ENCODE results near the gene TIGD4.
A peak's percentile ranks its signal among the peaks of the same experiment; 100 is the strongest.
"Not testable (repeated sequence)": the region's sequence is repeated elsewhere in the genome, so short reads cannot be mapped to it uniquely, and the experiment has no call there.

The TIGD4 gene

GRCh38 chr4:152780267-152780778, 793 bp upstream of the TIGD4 start:
- peak; percentile 72 for DNase-seq

GRCh38 chr4:152778656-152779512, 646 bp downstream of the TIGD4 start:
- DNase-seq, result peak; percentile 55

GRCh38 chr4:152777488-152777887, 2.0 kb downstream of the TIGD4 start:
- DNase-seq, result no peak

GRCh38 chr4:152776352-152776751, 3.2 kb downstream of the TIGD4 start:
- no peak for DNase-seq

GRCh38 chr4:152773953-152774352, 5.6 kb downstream of the TIGD4 start:
- DNase-seq, result no peak

- DNase-seq, result no peak
Measured at GRCh38 chr4:152773339-152773738, 6.2 kb downstream of the TIGD4 start.

GRCh38 chr4:152771741-152772533, 7.6 kb downstream of the TIGD4 start:
- no peak for DNase-seq

- not testable (repeated sequence) for DNase-seq
Measured at GRCh38 chr4:152765069-152765737, 14.3 kb downstream of the TIGD4 start.

GRCh38 chr4:152763796-152764195, 15.7 kb downstream of the TIGD4 start:
- DNase-seq, result no peak

GRCh38 chr4:152748619-152749018, 30.9 kb downstream of the TIGD4 start:
- DNase-seq, result no peak

- no peak for DNase-seq
Measured at GRCh38 chr4:152747444-152747843, 32.1 kb downstream of the TIGD4 start.

- no peak for DNase-seq
Measured at GRCh38 chr4:152738827-152739226, 40.7 kb downstream of the TIGD4 start.

GRCh38 chr4:152735906-152736305, 43.6 kb downstream of the TIGD4 start:
- no peak for DNase-seq

- no peak for DNase-seq
Measured at GRCh38 chr4:152735396-152735859, 44.1 kb downstream of the TIGD4 start.

GRCh38 chr4:152734699-152735050, 44.9 kb downstream of the TIGD4 start:
- DNase-seq, result no peak

GRCh38 chr4:152734015-152734698, 45.4 kb downstream of the TIGD4 start:
- DNase-seq, result no peak

GRCh38 chr4:152731997-152732396, 47.5 kb downstream of the TIGD4 start:
- DNase-seq, result no peak

GRCh38 chr4:152729466-152729865, 50.1 kb downstream of the TIGD4 start:
- DNase-seq, result no peak

GRCh38 chr4:152728343-152728742, 51.2 kb downstream of the TIGD4 start:
- DNase-seq, result no peak

- no peak for DNase-seq
Measured at GRCh38 chr4:152727784-152728183, 51.7 kb downstream of the TIGD4 start.

- no peak for DNase-seq
Measured at GRCh38 chr4:152724494-152724893, 55.0 kb downstream of the TIGD4 start.

GRCh38 chr4:152723236-152723635, 56.3 kb downstream of the TIGD4 start:
- no peak for DNase-seq
